Measurements from ENCODE around the gene STX4. TPM values are rescaled to one million over a fixed set of nuclear protein-coding genes. Genes with fewer than 3 reads are reported as not detected.

STX4 gene
- total RNA-seq, 1 donor from 2014 or later, result 35.3 TPM

GRCh38 chr16:31074814-31075183 is 41.4 kb downstream of the STX4 start:
- Mint-ChIP-seq H3K4me3 (peak overlapping the region; percentile 98), H3K4me1 (ENCODE audit: unreplicated experiment) (peaks cover 21% of the 10 kb centered on the region), H3K27me3 (no peaks in the 10 kb centered on the region), H3K9me3 (no peaks in the 10 kb centered on the region), H3K36me3 (peaks cover 11% of the 10 kb centered on the region), H3K27ac (peak overlapping the region; percentile 95)
- DNase-seq (ENCODE audit: extremely low spot score, unreplicated experiment), result no peak
- TF ChIP-seq CTCF (conservative IDR thresholded peaks at IDR 0.05), result no peak

GRCh38 chr16:31076319-31076718 is 43.0 kb downstream of the STX4 start:
- peaks cover 21% of the 10 kb centered on the region for H3K4me1 Mint-ChIP-seq (ENCODE audit: unreplicated experiment)
- peak overlapping the region; percentile 75 for H3K4me3 Mint-ChIP-seq
- no peaks in the 10 kb centered on the region for H3K9me3 Mint-ChIP-seq
- H3K27me3 Mint-ChIP-seq, result no peaks in the 10 kb centered on the region
- TF ChIP-seq CTCF (conservative IDR thresholded peaks at IDR 0.05), result no peak
- no peak overlapping the region for H3K27ac Mint-ChIP-seq
- no peak for DNase-seq (ENCODE audit: extremely low spot score, unreplicated experiment)
- H3K36me3 Mint-ChIP-seq, result peaks cover 11% of the 10 kb centered on the region

- Mint-ChIP-seq H3K36me3 (peaks cover 11% of the 10 kb centered on the region), H3K4me3 (no peak overlapping the region), H3K27ac (no peak overlapping the region), H3K4me1 (ENCODE audit: unreplicated experiment) (peaks cover 16% of the 10 kb centered on the region), H3K27me3 (no peaks in the 10 kb centered on the region), H3K9me3 (no peaks in the 10 kb centered on the region)
- no peak for DNase-seq (ENCODE audit: extremely low spot score, unreplicated experiment)
- TF ChIP-seq CTCF (conservative IDR thresholded peaks at IDR 0.05), result no peak
Measured at GRCh38 chr16:31077024-31077423, 43.7 kb downstream of the STX4 start.

GRCh38 chr16:31077592-31078396 is 44.4 kb downstream of the STX4 start:
- no peaks in the 10 kb centered on the region for H3K27me3 Mint-ChIP-seq
- H3K27ac Mint-ChIP-seq, result no peak overlapping the region
- no peaks in the 10 kb centered on the region for H3K9me3 Mint-ChIP-seq
- peaks cover 13% of the 10 kb centered on the region for H3K4me1 Mint-ChIP-seq (ENCODE audit: unreplicated experiment)
- no peak for TF ChIP-seq CTCF (conservative IDR thresholded peaks at IDR 0.05)
- peaks cover 11% of the 10 kb centered on the region for H3K36me3 Mint-ChIP-seq
- no peak for DNase-seq (ENCODE audit: extremely low spot score, unreplicated experiment)
- H3K4me3 Mint-ChIP-seq, result no peak overlapping the region

GRCh38 chr16:31078597-31079341 is 45.4 kb downstream of the STX4 start:
- H3K9me3 Mint-ChIP-seq, result no peaks in the 10 kb centered on the region
- no peak overlapping the region for H3K27ac Mint-ChIP-seq
- H3K36me3 Mint-ChIP-seq, result peaks cover 11% of the 10 kb centered on the region
- TF ChIP-seq CTCF (conservative IDR thresholded peaks at IDR 0.05), result no peak
- DNase-seq (ENCODE audit: extremely low spot score, unreplicated experiment), result no peak
- no peak overlapping the region for H3K4me3 Mint-ChIP-seq
- peaks cover 13% of the 10 kb centered on the region for H3K4me1 Mint-ChIP-seq (ENCODE audit: unreplicated experiment)
- H3K27me3 Mint-ChIP-seq, result no peaks in the 10 kb centered on the region

Data from type B pancreatic cell (in vitro differentiated cells).